GM23338 (cell line): ENCODE measurements around the gene BCL2. TPM values are rescaled to one million over a fixed set of nuclear protein-coding genes. Genes with fewer than 3 reads are reported as not detected.

Experiments
- ATAC-seq: fragments of 200-7000 bp; cut with Tn5 transposase; 3 replicates; pipeline ENCODE4 v1.9.1; 2020
- DNase-seq: peaks from one replicate; pipeline ENCODE4 v3.0.0-alpha.2; 2015; ENCODE audit warnings: low spot score
- H2AFZ ChIP-seq: fragments of 200-600 bp; sonication (generic); 2 replicates; pipeline ENCODE4 v1.8.0; 2016; ENCODE audit warnings: antibody characterized with exemption, mild to moderate bottlenecking, moderate library complexity
- H3F3A ChIP-seq: fragments of 200-600 bp; sonication (generic); replicated peaks from 2 replicates; pipeline ENCODE4 v1.8.0; 2017; ENCODE audit warnings: antibody characterized with exemption, mixed run types, low read depth
- H3K27ac ChIP-seq: fragments of 200-600 bp; sonication (generic); 2 replicates; pipeline ENCODE4 v1.6.1; 2016; ENCODE audit warnings: low read depth
- H3K27me3 ChIP-seq: fragments of 200-600 bp; sonication (generic); 2 replicates; pipeline ENCODE4 v1.8.0; 2016; ENCODE audit warnings: mild to moderate bottlenecking, mixed run types, moderate library complexity; ENCODE audit not compliant: insufficient read depth
- H3K36me3 ChIP-seq: fragments of 200-600 bp; sonication (generic); 2 replicates; pipeline ENCODE4 v1.8.0; 2016; ENCODE audit warnings: mild to moderate bottlenecking; ENCODE audit not compliant: insufficient read depth
- H3K4me1 ChIP-seq: fragments of 200-600 bp; sonication (generic); 2 replicates; pipeline ENCODE4 v1.8.0; 2016; ENCODE audit warnings: mild to moderate bottlenecking, moderate library complexity; ENCODE audit not compliant: insufficient read depth
- H3K4me2 ChIP-seq: fragments of 200-600 bp; sonication (generic); 2 replicates; pipeline ENCODE4 v1.7.1; 2017; ENCODE audit warnings: mixed run types
- H3K4me3 ChIP-seq: fragments of 200-600 bp; sonication (generic); 2 replicates; pipeline ENCODE4 v1.6.1; 2016; ENCODE audit warnings: mixed run types
- H3K79me2 ChIP-seq: fragments of 200-600 bp; sonication (generic); replicated peaks from 2 replicates; pipeline ENCODE4 v1.8.0; 2017; ENCODE audit warnings: mild to moderate bottlenecking; ENCODE audit not compliant: insufficient read depth
- H3K9me2 ChIP-seq: fragments of 200-600 bp; sonication (generic); 2 replicates; pipeline ENCODE4 v1.8.0; 2017; ENCODE audit not compliant: insufficient read depth
- H4K20me1 ChIP-seq: fragments of 200-600 bp; sonication (generic); replicated peaks from 2 replicates; pipeline ENCODE4 v1.8.0; 2017; ENCODE audit warnings: mild to moderate bottlenecking; ENCODE audit not compliant: insufficient read depth
- H3K27ac Mint-ChIP-seq: 2 replicates; pipeline ENCODE4 v1.8.0; 2020; ENCODE audit warnings: inconsistent platforms, mild to moderate bottlenecking, moderate library complexity, mixed read lengths
- H3K27me3 Mint-ChIP-seq: 3 replicates; pipeline ENCODE4 v1.8.0; 2022; ENCODE audit warnings: low read depth, mild to moderate bottlenecking, moderate library complexity, mixed read lengths, inconsistent platforms; ENCODE audit not compliant: insufficient read depth, poor library complexity
- H3K36me3 Mint-ChIP-seq: 3 replicates; pipeline ENCODE4 v1.8.0; 2021; ENCODE audit warnings: low read depth, mild to moderate bottlenecking, inconsistent platforms, moderate library complexity, mixed read lengths
- H3K4me1 Mint-ChIP-seq: 3 replicates; pipeline ENCODE4 v1.8.0; 2020; ENCODE audit warnings: mild to moderate bottlenecking, inconsistent platforms, mixed read lengths
- H3K4me3 Mint-ChIP-seq: 3 replicates; pipeline ENCODE4 v1.8.0; 2021; ENCODE audit warnings: moderate library complexity, mild to moderate bottlenecking, inconsistent platforms, mixed read lengths
- H3K9me3 Mint-ChIP-seq: 3 replicates; pipeline ENCODE4 v1.8.0; 2020; ENCODE audit warnings: moderate library complexity, mild to moderate bottlenecking, inconsistent platforms, mixed read lengths
- CTCF ChIP-seq, 2 experiments: fragments of 200-600 bp in 1 of 2; sonication (generic) in 1 of 2; conservative IDR thresholded peaks; 2 replicates each; pipeline versions ENCODE4 v1.5.1 to v1.6.1; 2016 to 2017; ENCODE audit warnings: antibody characterized with exemption in 2 of 2, low read depth in 2 of 2, mild to moderate bottlenecking in 2 of 2, moderate library complexity in 1 of 2
- ETS1 ChIP-seq: IDR thresholded peaks from 2 replicates; pipeline ENCODE4 v1.6.1; 2016; ENCODE audit warnings: antibody characterized with exemption
- EZH2 ChIP-seq: fragments of 200-600 bp; sonication (generic); IDR thresholded peaks from one replicate; pipeline ENCODE4 v1.8.0; 2017; ENCODE audit warnings: antibody characterized with exemption, mild to moderate bottlenecking, low read depth; ENCODE audit not compliant: unreplicated experiment
- POLR2AphosphoS5 ChIP-seq: IDR thresholded peaks from 2 replicates; pipeline ENCODE4 v1.6.1; 2016; ENCODE audit warnings: antibody characterized with exemption, low read depth
- REST ChIP-seq: IDR thresholded peaks from one replicate; pipeline ENCODE4 v1.6.1; 2018; ENCODE audit warnings: antibody characterized with exemption; ENCODE audit not compliant: unreplicated experiment
- ZNF331 ChIP-seq: fragments of 250-450 bp; sonication (Bioruptor Pico); IDR thresholded peaks from 2 replicates; pipeline ENCODE4 v1.5.0; 2020; ENCODE audit warnings: low read depth, mild to moderate bottlenecking, moderate library complexity
- ZNF462 ChIP-seq: fragments of 250-450 bp; sonication (Bioruptor Pico); IDR thresholded peaks from 2 replicates; pipeline ENCODE4 v1.5.0; 2020; ENCODE audit warnings: mild to moderate bottlenecking, moderate library complexity
- polyA plus RNA-seq: library from polyadenylated mRNA; unstranded; fragments of >200 nt; fragmentation: Nextera tagmentation; extraction: Ambion mirVana; gene quantifications from 2 replicates; pipeline ENCODE4 v1.2.1, GENCODE V29; 2016
- total RNA-seq: library from RNA; depleted of rRNA; stranded (reverse); fragments of >200 nt; shearing (Covaris generic); gene quantifications from 2 replicates; pipeline ENCODE4 v1.2.3, GENCODE V29; 2014

BCL2 gene
- total and polyA plus RNA-seq, 2 experiments from 2014 or later, result 1.2 to 4.0 TPM

- Mint-ChIP-seq H3K27ac (no peak overlapping the region), H3K4me3 (no peak overlapping the region)
Measured at GRCh38 chr18:63206433-63207142, 113.0 kb downstream of the BCL2 start.

More at GRCh38 chr18:63206433-63207142, 113.0 kb downstream of the BCL2 start:
- DNase-seq, result no peak
- H2AFZ ChIP-seq, result no peak overlapping the region
- no peak overlapping the region for H3K27ac ChIP-seq
- H3K79me2 ChIP-seq, result no peaks in the 10 kb centered on the region
- H3K4me1 ChIP-seq, result no peaks in the 10 kb centered on the region
- Mint-ChIP-seq H3K36me3 (no peaks in the 10 kb centered on the region), H3K9me3 (no peaks in the 10 kb centered on the region), H3K27me3 (no peaks in the 10 kb centered on the region), H3K4me1 (peaks cover 5% of the 10 kb centered on the region; the same call in 2 of the 3 replicates)
- no peak for ATAC-seq
- H3F3A ChIP-seq, result no peaks in the 10 kb centered on the region
- no peaks in the 10 kb centered on the region for H3K9me2 ChIP-seq
- no peak overlapping the region for H3K4me3 ChIP-seq
- no peaks in the 10 kb centered on the region for H3K36me3 ChIP-seq
- no peaks in the 10 kb centered on the region for H3K27me3 ChIP-seq
- TF ChIP-seq ZNF331 (CRISPR knock-in tag), result no peak
- TF ChIP-seq ZNF462 (CRISPR knock-in tag), result no peak
- TF ChIP-seq EZH2, result no peak
- no peak for TF ChIP-seq CTCF (conservative IDR thresholded peaks at IDR 0.05; ENCODE audit: low read depth in 2 of 2)
- TF ChIP-seq REST, result no peak
- no peak for TF ChIP-seq ETS1
- no peak for TF ChIP-seq POLR2AphosphoS5
- H4K20me1 ChIP-seq, result no peaks in the 10 kb centered on the region
- no peak overlapping the region for H3K4me2 ChIP-seq
